GM19452 (cell line): ENCODE data around the gene FAM111B.
"Not testable (repeated sequence)": the region's sequence is repeated elsewhere in the genome, so short reads cannot be mapped to it uniquely, and the experiment has no call there.

Experiments
- ATAC-seq: cut with Tn5 transposase; IDR thresholded peaks from one replicate; pipeline ENCODE4 v1.9.1; 2021; ENCODE audit not compliant: unreplicated experiment

FAM111B gene

GRCh38 chr11:59097113-59097708, 9.8 kb upstream of the FAM111B start:
- peak; percentile 56 for ATAC-seq

- not testable (repeated sequence) for ATAC-seq
These were observed 9.1 kb upstream of the FAM111B start for GRCh38 chr11:59097938-59098337.

- ATAC-seq: peak; percentile 68
These were observed 4.7 kb upstream of the FAM111B start for GRCh38 chr11:59102259-59102765.

- not testable (repeated sequence) for ATAC-seq
These were observed 684 bp downstream of the FAM111B start for GRCh38 chr11:59107721-59108120.

- ATAC-seq: no peak
These were observed 5.5 kb downstream of the FAM111B start for GRCh38 chr11:59112494-59112893.

GRCh38 chr11:59114344-59114743, 7.3 kb downstream of the FAM111B start:
- no peak for ATAC-seq

GRCh38 chr11:59115553-59115952, 8.5 kb downstream of the FAM111B start:
- no peak for ATAC-seq

- no peak for ATAC-seq
These were observed 10.7 kb downstream of the FAM111B start for GRCh38 chr11:59117774-59118173.

GRCh38 chr11:59119826-59120225, 12.8 kb downstream of the FAM111B start:
- ATAC-seq: no peak

GRCh38 chr11:59135648-59136461, 28.8 kb downstream of the FAM111B start:
- peak; percentile 94 for ATAC-seq

- ATAC-seq: not testable (repeated sequence)
These were observed 29.5 kb downstream of the FAM111B start for GRCh38 chr11:59136551-59136950.

GRCh38 chr11:59137190-59137589, 30.2 kb downstream of the FAM111B start:
- ATAC-seq: no peak

GRCh38 chr11:59138643-59139042, 31.6 kb downstream of the FAM111B start:
- ATAC-seq: no peak

GRCh38 chr11:59141191-59141590, 34.2 kb downstream of the FAM111B start:
- ATAC-seq: no peak

GRCh38 chr11:59141673-59142460, 34.8 kb downstream of the FAM111B start:
- no peak for ATAC-seq

- ATAC-seq: peak; percentile 64
These were observed 35.8 kb downstream of the FAM111B start, which contains the start of gene FAM111A for GRCh38 chr11:59142530-59143507. FAM111A (plus strand) TSS chr11:59142856; CDS start chr11:59148873, 6,017 bp downstream.

- no peak for ATAC-seq
These were observed 37.1 kb downstream of the FAM111B start for GRCh38 chr11:59144096-59144495.

- ATAC-seq: peak; percentile 56
These were observed 37.7 kb downstream of the FAM111B start for GRCh38 chr11:59144579-59145345.

- ATAC-seq: no peak
These were observed 38.5 kb downstream of the FAM111B start for GRCh38 chr11:59145534-59145933.
